Thoracic aorta (tissue), 2 donors: ENCODE measurements around the gene DEFB129. TPM values are rescaled to one million over a fixed set of nuclear protein-coding genes. Genes with fewer than 3 reads are reported as not detected.

Experiments
- ATAC-seq: fragments of 150-250 bp; one replicate; pipeline ENCODE4 v1.8.0; 2017; ENCODE audit warnings: low read depth; ENCODE audit not compliant: insufficient number of reproducible peaks, low FRiP score
- DNase-seq: peaks from one replicate; pipeline ENCODE4 v3.0.0-alpha.2; 2020; ENCODE audit warnings: low spot score
- H3K27ac ChIP-seq, 2 donors: fragments of 200-600 bp; sonication (generic); 1 replicate in 1 of 2; 2 replicates in 1 of 2; pipeline ENCODE4 v1.5.1; 2016; ENCODE audit warnings: mild to moderate bottlenecking in 2 of 2, moderate library complexity in 2 of 2
- H3K27me3 ChIP-seq: fragments of 200-600 bp; sonication (generic); replicated peaks from 2 replicates; pipeline ENCODE4 v1.6.0; 2016; ENCODE audit warnings: mild to moderate bottlenecking; ENCODE audit not compliant: insufficient read depth
- H3K36me3 ChIP-seq: fragments of 200-600 bp; sonication (generic); one replicate; pipeline ENCODE4 v1.5.1; 2016
- H3K4me1 ChIP-seq, 2 donors: fragments of 200-600 bp; sonication (generic); 1 replicate in 1 of 2; 2 replicates in 1 of 2; pipeline versions ENCODE4 v1.5.1 to v1.6.0; 2016; ENCODE audit warnings: low read depth in 2 of 2, mild to moderate bottlenecking in 1 of 2; ENCODE audit not compliant: control insufficient read depth in 1 of 2
- H3K4me3 ChIP-seq: fragments of 200-600 bp; sonication (generic); 2 replicates; pipeline ENCODE4 v1.5.1; 2016; ENCODE audit warnings: mild to moderate bottlenecking
- H3K9me3 ChIP-seq: fragments of 200-600 bp; sonication (generic); 2 replicates; pipeline ENCODE4 v1.5.1; 2016
- total RNA-seq, 2 donors: library from RNA; depleted of rRNA; stranded (reverse); fragments of >200 nt; gene quantifications; one replicate each; pipeline versions ENCODE4 v1.1.0 to v1.2.3, GENCODE V29; 2016
- TF ChIP-seq, protein P1 (sequence below): fragments of 200-600 bp; sonication (generic); IDR thresholded peaks from one replicate; pipeline ENCODE4 v1.5.1; 2019; ENCODE audit warnings: antibody characterized with exemption

DEFB129 gene, protein sequence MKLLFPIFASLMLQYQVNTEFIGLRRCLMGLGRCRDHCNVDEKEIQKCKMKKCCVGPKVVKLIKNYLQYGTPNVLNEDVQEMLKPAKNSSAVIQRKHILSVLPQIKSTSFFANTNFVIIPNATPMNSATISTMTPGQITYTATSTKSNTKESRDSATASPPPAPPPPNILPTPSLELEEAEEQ
- not detected for total RNA-seq

GRCh38 chr20:226958-227357 lies at the start of gene DEFB129:
Gene DEFB129 (plus strand): TSS chr20:227258. CDS start chr20:227289, 31 bp downstream.
- DNase-seq = no peak
- H3K4me1 ChIP-seq = no peaks in the 10 kb centered on the region
- TF ChIP-seq, protein P1, sequence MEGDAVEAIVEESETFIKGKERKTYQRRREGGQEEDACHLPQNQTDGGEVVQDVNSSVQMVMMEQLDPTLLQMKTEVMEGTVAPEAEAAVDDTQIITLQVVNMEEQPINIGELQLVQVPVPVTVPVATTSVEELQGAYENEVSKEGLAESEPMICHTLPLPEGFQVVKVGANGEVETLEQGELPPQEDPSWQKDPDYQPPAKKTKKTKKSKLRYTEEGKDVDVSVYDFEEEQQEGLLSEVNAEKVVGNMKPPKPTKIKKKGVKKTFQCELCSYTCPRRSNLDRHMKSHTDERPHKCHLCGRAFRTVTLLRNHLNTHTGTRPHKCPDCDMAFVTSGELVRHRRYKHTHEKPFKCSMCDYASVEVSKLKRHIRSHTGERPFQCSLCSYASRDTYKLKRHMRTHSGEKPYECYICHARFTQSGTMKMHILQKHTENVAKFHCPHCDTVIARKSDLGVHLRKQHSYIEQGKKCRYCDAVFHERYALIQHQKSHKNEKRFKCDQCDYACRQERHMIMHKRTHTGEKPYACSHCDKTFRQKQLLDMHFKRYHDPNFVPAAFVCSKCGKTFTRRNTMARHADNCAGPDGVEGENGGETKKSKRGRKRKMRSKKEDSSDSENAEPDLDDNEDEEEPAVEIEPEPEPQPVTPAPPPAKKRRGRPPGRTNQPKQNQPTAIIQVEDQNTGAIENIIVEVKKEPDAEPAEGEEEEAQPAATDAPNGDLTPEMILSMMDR = no peak
- H3K4me3 ChIP-seq = no peak within 1 kb of the TSS
- no peaks in the 10 kb centered on the region for H3K27me3 ChIP-seq
- no peak within 1 kb of the TSS for H3K27ac ChIP-seq
- ATAC-seq = no peak
- H3K36me3 ChIP-seq = no peaks in the 10 kb centered on the region
- H3K9me3 ChIP-seq = no peaks in the 10 kb centered on the region

DNA sequence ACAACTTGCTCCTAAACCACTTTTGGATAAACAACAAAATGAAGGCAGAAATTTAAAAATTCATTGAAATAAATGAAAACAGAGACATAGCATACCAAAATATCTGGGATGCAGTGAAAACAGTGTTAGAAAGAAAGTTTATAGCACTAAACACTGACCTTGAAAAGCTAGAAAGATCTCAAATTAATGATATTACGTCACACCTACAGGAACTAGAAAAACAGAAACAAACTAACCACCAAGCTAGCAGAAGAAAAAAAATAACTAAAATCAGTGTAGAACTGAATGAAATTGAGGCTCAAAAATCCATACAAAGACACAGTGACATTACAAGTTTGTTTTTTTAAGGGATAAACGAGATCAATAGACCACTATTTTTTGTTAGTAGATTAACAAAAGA lies 42.8 kb upstream of the DEFB129 start:
- Histone ChIP-seq H3K27ac (no peak overlapping the region), H3K4me1 (no peaks in the 10 kb centered on the region), H3K9me3 (no peaks in the 10 kb centered on the region), H3K27me3 (no peaks in the 10 kb centered on the region), H3K36me3 (no peaks in the 10 kb centered on the region), H3K4me3 (no peak overlapping the region)
- DNase-seq = no peak
- TF ChIP-seq, protein P1 = no peak
- ATAC-seq = no peak

- no peaks in the 10 kb centered on the region for H3K4me1 ChIP-seq
- H3K27me3 ChIP-seq = no peaks in the 10 kb centered on the region
- H3K4me3 ChIP-seq = no peak overlapping the region
- H3K27ac ChIP-seq = no peak overlapping the region
- no peaks in the 10 kb centered on the region for H3K9me3 ChIP-seq
- DNase-seq (no peak), ATAC-seq (no peak)
- TF ChIP-seq, protein P1 = no peak
- H3K36me3 ChIP-seq = no peaks in the 10 kb centered on the region
Observed at GRCh38 chr20:187733-188132, 39.3 kb upstream of the DEFB129 start.

- DNase-seq (no peak), ATAC-seq (no peak)
- TF ChIP-seq, protein P1 = no peak
- H3K9me3 ChIP-seq = no peaks in the 10 kb centered on the region
- no peaks in the 10 kb centered on the region for H3K27me3 ChIP-seq
- no peak within 1 kb of the TSS for H3K27ac ChIP-seq
- H3K36me3 ChIP-seq = no peaks in the 10 kb centered on the region
- H3K4me1 ChIP-seq = no peaks in the 10 kb centered on the region
- H3K4me3 ChIP-seq = no peak within 1 kb of the TSS
Observed at GRCh38 chr20:189611-190010, 37.4 kb upstream of the DEFB129 start, which contains the start of gene DEFB128. Gene DEFB128 (minus strand): TSS chr20:189711. CDS start chr20:189623, 88 bp downstream.

GRCh38 chr20:198225-198624 lies 28.8 kb upstream of the DEFB129 start:
- Histone ChIP-seq H3K36me3 (no peaks in the 10 kb centered on the region), H3K4me3 (no peak overlapping the region), H3K4me1 (no peaks in the 10 kb centered on the region), H3K9me3 (no peaks in the 10 kb centered on the region), H3K27me3 (no peaks in the 10 kb centered on the region), H3K27ac (no peak overlapping the region)
- DNase-seq (no peak), ATAC-seq (no peak)
- TF ChIP-seq, protein P1 = no peak
